ENCODE data around the gene BTBD1.

Gene BTBD1

DNA sequence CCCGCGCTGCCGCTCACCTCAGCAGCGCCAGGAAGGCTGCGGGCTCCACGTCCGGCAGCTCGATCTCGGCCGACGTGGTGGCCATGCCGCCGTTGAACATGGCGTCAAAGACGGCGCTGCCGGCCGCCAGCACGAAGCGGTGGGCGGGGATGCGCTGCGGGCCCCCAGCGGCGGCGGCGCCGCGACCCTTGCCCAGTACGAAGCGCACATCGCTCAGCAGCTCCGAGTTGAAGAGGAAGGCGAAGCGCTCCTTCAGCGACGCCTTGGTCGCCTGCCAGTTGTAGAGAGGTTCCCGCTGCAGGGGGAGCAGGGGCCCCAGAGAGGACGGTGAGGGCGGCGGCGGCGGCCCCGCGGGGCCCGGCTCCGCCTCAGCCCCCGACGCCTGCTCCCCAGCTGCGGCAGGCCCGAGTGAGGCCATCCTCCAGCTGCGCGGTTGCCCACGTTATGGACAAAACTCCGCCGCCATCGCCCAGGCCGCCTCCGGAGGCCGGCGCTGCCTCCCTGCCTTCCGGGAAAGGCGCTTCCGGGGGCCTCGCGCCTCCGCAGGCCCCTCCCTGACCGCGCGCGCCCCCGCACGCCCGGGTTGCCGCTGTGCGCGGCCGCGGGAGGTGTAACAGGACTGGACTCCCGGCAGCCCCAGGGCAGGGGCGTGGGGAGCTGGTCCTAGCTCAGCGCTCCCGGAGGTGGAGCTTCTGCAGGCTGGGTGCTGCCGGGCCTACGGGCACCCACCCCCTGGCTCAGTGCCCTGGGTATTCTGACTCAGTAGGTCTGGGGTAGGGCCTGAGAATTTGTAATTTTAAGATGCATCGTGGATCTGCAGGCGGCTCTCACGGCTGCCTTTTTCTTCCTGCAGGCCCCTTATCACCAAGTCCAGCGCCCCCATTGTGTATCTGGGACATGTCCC, at the start of gene BTBD1:
Gene BTBD1 (minus strand): TSS at position 519 of the 904 bp plus-strand sequence. CDS start 101 bp downstream, at position 418.
- DNase-seq (ENCODE audit: extremely low read depth in 1 of 2, low read depth in 1 of 2) = peak; percentile 85 to 93

- peak in 1 of 2 donors; percentile 3 for DNase-seq (ENCODE audit: extremely low read depth in 1 of 2, low read depth in 1 of 2)
These were observed 48.9 kb upstream of the BTBD1 start for GRCh38 chr15:83115831-83116565.

GRCh38 chr15:83115410-83115809, 48.4 kb upstream of the BTBD1 start:
- peak in 1 of 2 donors; percentile 11 for DNase-seq (ENCODE audit: extremely low read depth in 1 of 2, low read depth in 1 of 2)

DNA sequence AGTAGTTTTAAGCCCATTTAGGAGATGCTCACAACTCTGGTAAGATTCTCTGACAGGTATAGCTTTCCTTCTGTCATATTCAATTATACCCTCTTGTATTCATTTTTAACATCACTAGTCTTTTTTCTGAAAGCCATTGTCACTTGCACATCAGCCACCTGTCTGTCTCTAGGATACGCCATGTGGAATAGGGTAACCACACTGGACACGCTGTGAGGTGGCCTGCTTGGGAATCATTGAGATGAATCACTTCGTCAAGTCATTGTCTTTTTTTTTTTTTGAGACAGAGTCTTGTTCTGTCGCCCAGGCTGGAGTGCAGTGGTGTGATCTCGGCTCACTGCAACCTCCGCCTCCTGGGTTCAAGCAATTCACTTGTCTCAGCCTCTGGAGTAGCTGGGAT, 47.8 kb upstream of the BTBD1 start:
- DNase-seq (ENCODE audit: extremely low read depth in 1 of 2, low read depth in 1 of 2) = no peak

DNA sequence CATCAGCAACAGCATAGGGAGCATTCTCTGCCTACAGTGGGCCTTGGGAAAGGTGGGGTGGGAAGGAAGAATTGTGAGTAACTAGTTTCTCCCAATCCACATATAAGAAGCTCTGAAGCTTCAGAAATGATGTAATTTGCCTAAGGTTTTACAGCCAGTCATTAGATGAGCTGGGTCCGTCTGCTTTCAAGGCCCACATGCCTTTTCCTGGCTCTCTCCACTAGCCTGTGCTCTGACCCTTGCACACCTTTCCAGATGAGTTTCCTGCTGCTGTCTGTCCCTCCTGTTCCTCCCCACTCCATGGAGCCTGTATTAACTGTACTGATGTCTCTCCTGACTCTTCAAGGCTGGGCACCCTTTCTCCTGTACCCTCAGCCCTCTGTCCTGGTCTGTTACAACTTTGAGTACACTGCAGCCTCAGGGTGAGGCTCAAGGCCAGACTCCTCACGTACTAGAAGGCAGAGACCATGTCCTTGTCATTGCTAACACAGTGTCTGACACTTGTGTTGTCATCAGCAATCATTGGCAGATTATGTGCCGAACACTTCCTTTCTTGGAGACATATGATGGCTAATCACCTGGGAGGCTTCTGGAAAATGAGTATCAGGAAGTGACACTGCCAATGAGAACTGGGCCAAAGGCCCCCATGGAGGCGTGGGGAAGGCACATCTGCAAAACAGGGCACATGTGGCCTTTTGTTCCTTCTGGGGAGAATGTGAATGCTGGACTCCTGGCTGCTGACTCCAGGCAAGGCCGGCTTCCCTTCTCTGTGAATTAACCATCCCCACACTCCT, 47.0 kb upstream of the BTBD1 start:
- no peak for DNase-seq (ENCODE audit: extremely low read depth in 1 of 2, low read depth in 1 of 2)

DNA sequence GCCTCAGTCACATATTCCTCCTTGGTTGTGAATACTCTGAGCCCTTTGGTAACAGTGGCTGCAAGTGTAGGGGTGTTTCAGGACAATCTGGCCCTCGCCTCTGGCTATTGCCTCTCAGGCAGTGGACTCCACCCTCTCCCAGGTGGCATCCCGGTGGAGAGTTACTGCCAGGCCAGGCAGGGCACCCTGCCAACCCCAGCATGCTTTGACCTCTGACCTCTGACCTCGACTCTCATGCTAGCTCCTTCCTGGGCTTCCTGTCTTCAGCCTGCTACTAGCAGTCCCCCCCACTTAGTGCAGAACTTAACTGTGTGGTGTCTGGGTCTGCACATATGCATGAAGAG, 45.9 kb upstream of the BTBD1 start:
- no peak for DNase-seq (ENCODE audit: extremely low read depth in 1 of 2, low read depth in 1 of 2)

GRCh38 chr15:83112233-83112955, 45.3 kb upstream of the BTBD1 start:
- no peak for DNase-seq (ENCODE audit: extremely low read depth in 1 of 2, low read depth in 1 of 2)

GRCh38 chr15:83111149-83111548, 44.1 kb upstream of the BTBD1 start:
- no peak for DNase-seq (ENCODE audit: extremely low read depth in 1 of 2, low read depth in 1 of 2)

DNA sequence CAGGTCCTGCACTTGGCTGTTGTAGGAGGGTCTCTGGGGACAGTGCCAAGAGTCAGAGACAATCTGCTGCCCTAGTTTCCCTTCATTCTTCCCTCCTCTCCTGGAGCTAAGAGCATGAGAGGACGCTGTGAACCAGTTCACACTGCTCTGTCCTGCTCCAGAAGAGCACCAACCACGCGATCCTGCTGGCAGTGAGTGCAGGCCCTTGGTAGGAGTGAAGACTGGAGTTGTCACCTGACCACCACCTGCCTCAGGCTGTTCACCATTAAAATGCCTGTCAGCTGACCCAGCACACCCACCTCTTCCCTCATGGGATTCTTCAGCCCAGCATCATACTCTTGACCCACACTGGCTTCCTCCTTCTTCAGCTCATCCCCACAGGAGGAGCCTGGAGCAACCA, 43.3 kb upstream of the BTBD1 start:
- no peak for DNase-seq (ENCODE audit: extremely low read depth in 1 of 2, low read depth in 1 of 2)

- DNase-seq (ENCODE audit: extremely low read depth in 1 of 2, low read depth in 1 of 2) = no peak
These were observed 42.5 kb upstream of the BTBD1 start for GRCh38 chr15:83109532-83109931.

- DNase-seq (ENCODE audit: extremely low read depth in 1 of 2, low read depth in 1 of 2) = peak in 1 of 2 donors; percentile 11
These were observed 41.5 kb upstream of the BTBD1 start for GRCh38 chr15:83108266-83109219.

DNA sequence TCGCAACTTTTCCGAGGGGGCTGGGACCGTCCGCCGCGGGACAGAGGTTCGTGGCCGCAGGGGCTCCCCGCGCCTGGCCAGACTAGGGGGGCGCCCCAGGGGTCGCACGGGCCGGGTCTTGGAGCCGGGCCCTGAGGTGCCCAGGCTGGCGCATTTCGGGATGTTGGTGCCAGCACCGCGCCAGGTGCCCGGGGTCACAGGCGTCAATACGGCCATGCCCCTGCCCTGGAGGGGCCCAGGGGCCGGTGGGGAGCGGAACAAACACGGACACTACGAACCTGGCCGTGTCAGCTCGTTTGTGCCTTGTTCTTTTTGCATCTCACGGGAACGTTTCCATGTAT, 40.8 kb upstream of the BTBD1 start:
- DNase-seq (ENCODE audit: extremely low read depth in 1 of 2, low read depth in 1 of 2) = no peak

GRCh38 chr15:83106994-83107840, 40.2 kb upstream of the BTBD1 start, which contains the start of gene TM6SF1:
TM6SF1 (plus strand) TSS chr15:83107645; CDS start chr15:83107681, 36 bp downstream.
- DNase-seq (ENCODE audit: extremely low read depth in 1 of 2, low read depth in 1 of 2) = peak in 1 of 2 donors; percentile 4

DNA sequence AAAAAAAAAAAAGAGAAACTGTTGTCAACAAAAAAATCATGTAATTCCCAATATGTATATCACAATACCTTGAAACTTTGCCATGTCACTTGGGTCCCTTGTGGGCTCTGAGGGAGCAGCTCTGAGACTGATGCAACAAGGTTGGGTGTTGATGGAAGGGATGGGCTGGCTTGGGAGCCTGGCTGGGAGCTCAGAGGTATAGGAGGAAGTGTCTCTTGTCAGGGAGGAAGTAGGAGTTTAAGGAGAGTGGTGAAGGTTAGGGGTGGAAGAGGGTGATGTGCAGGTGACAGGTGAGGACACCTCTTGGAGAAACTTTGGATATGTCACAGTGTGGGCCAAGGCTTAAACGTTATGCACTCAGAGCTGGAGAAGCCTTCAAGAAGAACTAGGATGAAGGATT, 38.4 kb upstream of the BTBD1 start:
- no peak for DNase-seq (ENCODE audit: extremely low read depth in 1 of 2, low read depth in 1 of 2)

DNA sequence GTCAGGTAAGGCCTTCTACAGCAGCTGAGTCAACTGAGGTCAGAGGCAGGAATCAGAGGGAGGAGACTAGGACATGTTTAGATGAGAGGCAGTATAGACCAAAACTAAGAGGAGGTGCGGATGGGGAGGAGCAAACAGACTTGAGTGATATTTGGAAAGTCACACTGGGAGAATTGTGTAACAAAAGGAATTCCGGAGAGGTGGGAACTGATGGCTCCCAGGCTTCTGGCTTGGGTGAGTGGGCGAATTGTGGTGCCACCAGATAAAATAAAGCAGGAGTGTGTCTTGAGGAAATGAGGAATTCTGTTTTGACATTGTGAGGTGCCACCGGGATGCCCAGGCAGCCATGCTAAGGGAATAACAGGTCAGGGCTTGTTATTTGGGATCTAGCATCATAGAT, 37.1 kb upstream of the BTBD1 start:
- DNase-seq (ENCODE audit: extremely low read depth in 1 of 2, low read depth in 1 of 2) = no peak

GRCh38 chr15:83102346-83102745, 35.3 kb upstream of the BTBD1 start:
- no peak for DNase-seq (ENCODE audit: extremely low read depth in 1 of 2, low read depth in 1 of 2)

GRCh38 chr15:83100097-83100646, 33.1 kb upstream of the BTBD1 start:
- no peak for DNase-seq (ENCODE audit: extremely low read depth in 1 of 2, low read depth in 1 of 2)

GRCh38 chr15:83099290-83099689, 32.2 kb upstream of the BTBD1 start:
- DNase-seq (ENCODE audit: extremely low read depth in 1 of 2, low read depth in 1 of 2) = no peak
